H1 (cell line): Measurements from ENCODE around the gene PROKR1. TPM values are rescaled to one million over a fixed set of nuclear protein-coding genes. Genes with fewer than 3 reads are reported as not detected.

Source experiments
- CTCF ChIA-PET: fragments of 300-600 bp; sonication (Branson Sonifier 250); formaldehyde crosslinking; loops from one replicate; lab custom pipeline; 2021; ENCODE audit not compliant: partially characterized antibody; lab: Charles Lee
- POLR2A ChIA-PET: fragments of 300-600 bp; sonication (Branson Sonifier 250); formaldehyde crosslinking; loops from one replicate; lab custom pipeline; 2021; ENCODE audit warnings: inconsistent platforms; ENCODE audit not compliant: partially characterized antibody; lab: Charles Lee
- DNase-seq, 2 experiments: peaks; one replicate each; pipeline versions ENCODE4 v3.0.0 to v3.0.0-alpha.2; 2010 to 2022; ENCODE audit warnings: low spot score in 2 of 2, low read depth in 1 of 2, mixed read lengths in 1 of 2
- FAIRE-seq: peaks from 2 replicates; lab custom pipeline; 2011; peaks lifted over from hg19 to GRCh38; lab: Jason Lieb, UNC
- H2AFZ ChIP-seq: 2 replicates; pipeline ENCODE4 v1.8.1; 2012; ENCODE audit warnings: low read length, inconsistent platforms
- H2AK5ac ChIP-seq: 2 replicates; pipeline ENCODE4 v1.6.1; 2013; ENCODE audit warnings: low read depth, low read length
- H2BK120ac ChIP-seq: replicated peaks from 2 replicates; pipeline ENCODE3; 2013; ENCODE audit warnings: low read depth, low read length, inconsistent platforms
- H2BK12ac ChIP-seq: 2 replicates; pipeline ENCODE4 v1.6.1; 2013; ENCODE audit warnings: low read depth, low read length
- H2BK15ac ChIP-seq: 2 replicates; pipeline ENCODE4 v1.6.1; 2013; ENCODE audit warnings: low read length
- H2BK20ac ChIP-seq: 2 replicates; pipeline ENCODE4 v1.6.1; 2013; ENCODE audit warnings: low read length
- H2BK5ac ChIP-seq: 2 replicates; pipeline ENCODE4 v1.6.1; 2013; ENCODE audit warnings: low read depth, low read length
- H3K14ac ChIP-seq: 2 replicates; pipeline ENCODE4 v1.6.1; 2013; ENCODE audit warnings: inconsistent platforms; ENCODE audit not compliant: insufficient read length
- H3K18ac ChIP-seq: 2 replicates; pipeline ENCODE4 v1.6.1; 2013; ENCODE audit warnings: low read length; ENCODE audit errors: extremely low read depth
- H3K23ac ChIP-seq: 2 replicates; pipeline ENCODE4 v1.6.1; 2013; ENCODE audit warnings: inconsistent platforms; ENCODE audit not compliant: insufficient read length
- H3K23me2 ChIP-seq: 2 replicates; pipeline ENCODE4 v1.6.1; 2013; ENCODE audit warnings: low read depth, low read length
- H3K27ac ChIP-seq: 2 replicates; pipeline ENCODE4 v1.6.1; 2011; ENCODE audit warnings: low read depth, low read length, inconsistent platforms
- H3K27me3 ChIP-seq, 4 experiments: replicated peaks in 1 of 4; 1 replicate in 1 of 4; 2 replicates in 3 of 4; pipeline versions ENCODE4 v1.6.1 to v1.8.1; 2011 to 2013; ENCODE audit warnings: low read length in 3 of 4, mild to moderate bottlenecking in 3 of 4, inconsistent platforms in 2 of 4, mixed read lengths in 2 of 4, moderate library complexity in 1 of 4; ENCODE audit not compliant: control insufficient read depth in 3 of 4, insufficient read depth in 3 of 4; ENCODE audit errors: extremely low read depth in 1 of 4
- H3K36me3 ChIP-seq, 4 experiments: 2 replicates each; pipeline versions ENCODE4 v1.6.1 to v1.8.1; 2011 to 2013; ENCODE audit warnings: mild to moderate bottlenecking in 4 of 4, low read length in 3 of 4, moderate library complexity in 2 of 4, control low read depth in 1 of 4, inconsistent platforms in 1 of 4; ENCODE audit not compliant: insufficient read depth in 4 of 4, control insufficient read depth in 2 of 4
- H3K4ac ChIP-seq: replicated peaks from 2 replicates; pipeline ENCODE3; 2013; ENCODE audit warnings: low read length, low read depth, mixed read lengths, inconsistent platforms; ENCODE audit not compliant: insufficient read length
- H3K4me1 ChIP-seq, 4 experiments: replicated peaks in 1 of 4; 1 replicate in 1 of 4; 2 replicates in 3 of 4; pipeline versions ENCODE4 v1.6.1 to v1.8.1; 2011 to 2013; ENCODE audit warnings: low read length in 3 of 4, inconsistent platforms in 2 of 4, mixed read lengths in 1 of 4; ENCODE audit not compliant: insufficient read depth in 4 of 4, control insufficient read depth in 3 of 4
- H3K4me2 ChIP-seq, 2 experiments: 2 replicates each; pipeline versions ENCODE4 v1.6.1 to v1.8.1; 2011 to 2013; ENCODE audit warnings: low read depth in 2 of 2, low read length in 2 of 2, control low read depth in 1 of 2, inconsistent platforms in 1 of 2, mild to moderate bottlenecking in 1 of 2; ENCODE audit not compliant: insufficient read depth in 1 of 2
- H3K4me3 ChIP-seq, 4 experiments: fragments of 200-600, 300-600 bp in 1 of 4; sonication (generic), shearing (Covaris generic), sonication (Bioruptor Twin) in 1 of 4; 2 replicates each; pipeline versions ENCODE4 v1.5.1 to v1.8.1; 2011 to 2016; ENCODE audit warnings: low read length in 4 of 4, low read depth in 3 of 4, control low read depth in 2 of 4, inconsistent platforms in 2 of 4, mild to moderate bottlenecking in 2 of 4, mixed read lengths in 1 of 4, moderate library complexity in 1 of 4; ENCODE audit not compliant: insufficient read depth in 2 of 4; ENCODE audit errors: extremely low read depth in 1 of 4
- H3K56ac ChIP-seq: replicated peaks from 2 replicates; pipeline ENCODE3; 2013; ENCODE audit warnings: low read depth, mild to moderate bottlenecking, mixed read lengths, low read length, inconsistent platforms; ENCODE audit not compliant: insufficient read length
- H3K79me1 ChIP-seq: 2 replicates; pipeline ENCODE4 v1.6.1; 2013; ENCODE audit warnings: low read depth, low read length, control low read depth
- H3K79me2 ChIP-seq, 2 experiments: 2 replicates each; pipeline versions ENCODE4 v1.6.1 to v1.8.1; 2012 to 2013; ENCODE audit warnings: low read length in 2 of 2, mild to moderate bottlenecking in 2 of 2, inconsistent platforms in 1 of 2; ENCODE audit not compliant: insufficient read depth in 2 of 2, control insufficient read depth in 1 of 2
- H3K9ac ChIP-seq, 4 experiments: replicated peaks in 1 of 4; 1 replicate in 1 of 4; 2 replicates in 3 of 4; pipeline versions ENCODE4 v1.6.1 to v1.8.1; 2011 to 2013; ENCODE audit warnings: low read depth in 3 of 4, low read length in 3 of 4, control low read depth in 2 of 4, mild to moderate bottlenecking in 2 of 4, moderate library complexity in 2 of 4, inconsistent platforms in 1 of 4; ENCODE audit errors: extremely low read depth in 1 of 4
- H3K9me3 ChIP-seq, 2 experiments: 2 replicates each; pipeline versions ENCODE4 v1.6.1 to v1.8.1; 2012 to 2013; ENCODE audit warnings: mild to moderate bottlenecking in 2 of 2, moderate library complexity in 2 of 2, control low read depth in 1 of 2, inconsistent platforms in 1 of 2, low read depth in 1 of 2, low read length in 1 of 2, mixed read lengths in 1 of 2; ENCODE audit not compliant: insufficient read depth in 2 of 2
- H4K20me1 ChIP-seq, 2 experiments: replicated peaks in 1 of 2; 2 replicates each; pipeline versions ENCODE3 to v1.8.1; 2011 to 2013; ENCODE audit warnings: inconsistent platforms in 2 of 2, low read length in 2 of 2, mild to moderate bottlenecking in 1 of 2; ENCODE audit not compliant: insufficient read depth in 2 of 2, control insufficient read depth in 1 of 2
- H4K5ac ChIP-seq: 2 replicates; pipeline ENCODE4 v1.6.1; 2013; ENCODE audit warnings: low read length, low read depth, mixed read lengths, inconsistent platforms; ENCODE audit not compliant: insufficient read length
- H4K8ac ChIP-seq: 2 replicates; pipeline ENCODE4 v1.8.0; 2013; ENCODE audit warnings: mild to moderate bottlenecking, moderate library complexity, low read length, inconsistent platforms; ENCODE audit not compliant: insufficient read depth; ENCODE audit errors: extremely low read depth
- H4K91ac ChIP-seq: replicated peaks from 2 replicates; pipeline ENCODE3; 2013; ENCODE audit warnings: low read length, mixed read lengths, inconsistent platforms; ENCODE audit not compliant: insufficient read length
- CHD2 ChIP-seq: IDR thresholded peaks from 2 replicates; pipeline ENCODE4 v1.6.1; 2012; ENCODE audit warnings: low read length, improper control_type of control experiment
- HDAC2 ChIP-seq, 2 experiments: fragments of 300-600 bp in 1 of 2; sonication (generic) in 1 of 2; IDR thresholded peaks; 2 replicates each; pipeline ENCODE4 v1.6.1; 2011 to 2012; ENCODE audit warnings: low read depth in 2 of 2, low read length in 2 of 2, mild to moderate bottlenecking in 2 of 2, moderate library complexity in 2 of 2, borderline replicate concordance in 1 of 2, inconsistent platforms in 1 of 2
- JUN ChIP-seq: IDR thresholded peaks from 2 replicates; pipeline ENCODE4 v1.6.1; 2011; ENCODE audit warnings: low read depth, mild to moderate bottlenecking, improper control_type of control experiment, low read length
- JUND ChIP-seq: IDR thresholded peaks from 2 replicates; pipeline ENCODE4 v1.6.1; 2011; ENCODE audit warnings: mild to moderate bottlenecking, improper control_type of control experiment, low read length
- KDM5A ChIP-seq: fragments of 200-600 bp; IDR thresholded peaks from 2 replicates; pipeline ENCODE4 v1.7.1; 2012; ENCODE audit warnings: mild to moderate bottlenecking, low read length, inconsistent platforms, mixed read lengths
- MAFK ChIP-seq: IDR thresholded peaks from 2 replicates; pipeline ENCODE4 v1.6.1; 2012; ENCODE audit warnings: low read depth, mild to moderate bottlenecking, improper control_type of control experiment, low read length
- RAD21 ChIP-seq, 2 experiments: IDR thresholded peaks in 1 of 2; conservative IDR thresholded peaks in 1 of 2; 2 replicates each; pipeline ENCODE4 v1.6.1; 2011; ENCODE audit warnings: low read depth in 2 of 2, low read length in 2 of 2, improper control_type of control experiment in 1 of 2, inconsistent platforms in 1 of 2, mild to moderate bottlenecking in 1 of 2, moderate library complexity in 1 of 2
- RBBP5 ChIP-seq: IDR thresholded peaks from 2 replicates; pipeline ENCODE4 v1.7.1; 2012; ENCODE audit warnings: low read depth, mild to moderate bottlenecking, inconsistent platforms, low read length, moderate library complexity, borderline replicate concordance
- RNF2 ChIP-seq: fragments of 200-900, 300-1000 bp; sonication (generic); IDR thresholded peaks from 2 replicates; pipeline ENCODE4 v1.7.1; 2016; ENCODE audit warnings: borderline replicate concordance, low read depth, mild to moderate bottlenecking, antibody characterized with exemption, low read length; ENCODE audit not compliant: poor library complexity, severe bottlenecking; ENCODE audit errors: missing control alignments
- SP1 ChIP-seq: IDR thresholded peaks from 2 replicates; pipeline ENCODE4 v1.6.1; 2011; ENCODE audit warnings: low read depth, low read length
- SP2 ChIP-seq: IDR thresholded peaks from 2 replicates; pipeline ENCODE4 v1.6.1; 2012; ENCODE audit warnings: mild to moderate bottlenecking, low read length, inconsistent platforms
- TEAD4 ChIP-seq: IDR thresholded peaks from 2 replicates; pipeline ENCODE4 v1.6.1; 2012; ENCODE audit warnings: low read depth, low read length, inconsistent platforms, mixed read lengths
- ZNF274 ChIP-seq: IDR thresholded peaks from 2 replicates; pipeline ENCODE4 v1.7.0; 2012; ENCODE audit warnings: low read length, borderline replicate concordance; ENCODE audit errors: extremely low read depth
- WGBS, 2 experiments: shearing (Covaris generic) in 1 of 2; methylation state at CpG; one replicate each; pipeline versions ENCODE4 v1.1.6 to v1.1.7; 2013 to 2015; ENCODE audit warnings: low lambda C conversion rate in 2 of 2, mixed read lengths in 2 of 2, inconsistent platforms in 1 of 2, low coverage in 1 of 2, missing lambda C conversion rate in 1 of 2; ENCODE audit not compliant: insufficient replicate concordance in 2 of 2, insufficient coverage in 1 of 2, insufficient read length in 1 of 2; ENCODE audit errors: extremely low coverage in 1 of 2, missing lambda C conversion rate in 1 of 2; 5-methylcytosine and 5-hydroxymethylcytosine counted together
- polyA plus RNA-seq, 7 experiments: library from polyadenylated mRNA; depleted of rRNA in 3 of 7; stranded (reverse) in 5 of 7; unstranded in 2 of 7; fragments of >200 nt in 5 of 7; fragments of 200-250 nt in 2 of 7; gene quantifications; 1 replicate in 5 of 7; 2 replicates in 1 of 7; 4 replicates in 1 of 7; pipeline versions ENCODE4 v1.2.1 to v1.2.3, GENCODE V29; 2011 to 2013; ENCODE audit warnings: missing spikeins in 2 of 7, mixed read lengths in 2 of 7
- total RNA-seq: library from RNA; stranded (reverse); fragmentation: NEBNext Ultra II Directional; extraction: Animal tissue kit (Norgen Biotek cat#: 25700); gene quantifications from 2 replicates; pipeline ENCODE4 v1.2.1, GENCODE V29; 2021

The PROKR1 gene
- total and polyA plus RNA-seq, 2 of the 8 experiments (the other 6 are each of a cell fraction or from before 2014, with no cell fraction given): 1.8 to 3.9 TPM

GRCh38 chr2:68673631-68674030 lies 30.3 kb downstream of the PROKR1 start:
- Histone ChIP-seq H4K8ac (no peak overlapping the region; the same call in 1 of the 2 replicates), H3K4me2 (no peak overlapping the region), H4K20me1 (no peaks in the 10 kb centered on the region), H3K27me3 (no peaks in the 10 kb centered on the region), H3K18ac (no peak overlapping the region), H3K36me3 (no peaks in the 10 kb centered on the region), H3K23ac (no peak overlapping the region), H2BK12ac (no peak overlapping the region), H4K91ac (no peak overlapping the region), H2BK15ac (no peak overlapping the region), H3K79me2 (no peaks in the 10 kb centered on the region), H3K9ac (no peak overlapping the region), H2BK5ac (no peak overlapping the region), H3K4me1 (peaks cover 0 to 4% (median 0%) of the 10 kb centered on the region in 4 experiments; a peak in 2 of 7 replicates), H2AK5ac (no peak overlapping the region), H3K4ac (no peak overlapping the region), H3K27ac (no peak overlapping the region), H3K56ac (no peak overlapping the region), H2AFZ (no peak overlapping the region), H3K79me1 (no peaks in the 10 kb centered on the region), H3K14ac (no peak overlapping the region), H3K9me3 (peaks cover 5 to 6% of the 10 kb centered on the region in 2 experiments; a peak in 2 of 4 replicates), H2BK20ac (no peak overlapping the region), H2BK120ac (no peak overlapping the region), H4K5ac (no peak overlapping the region), H3K4me3 (no peak overlapping the region), H3K23me2 (no peaks in the 10 kb centered on the region; the same call in 1 of the 2 replicates)
- 82% methylated on average over 3 of the region's 3 CpGs; no CpG with 5 or more reads in 1 of the 2 experiments for WGBS, 2 experiments
- no peak for FAIRE-seq
- DNase-seq: no peak
- TF ChIP-seq CHD2 (no peak), HDAC2 (IDR thresholded peaks at IDR 0.05; ENCODE audit: borderline replicate concordance in 1 of 2, low read depth in 2 of 2, low read length in 2 of 2) (no peak), JUN (no peak), SP2 (no peak), JUND (no peak), RNF2 (no peak), TEAD4 (no peak), MAFK (no peak), RAD21 (IDR thresholded peaks at IDR 0.05 in 1 of 2, conservative IDR thresholded peaks at IDR 0.05 in 1 of 2; ENCODE audit: low read depth in 2 of 2, low read length in 2 of 2) (no peak), SP1 (no peak), KDM5A (no peak), RBBP5 (no peak), ZNF274 (no peak)
- ChIA-PET POLR2A (no interaction called here), CTCF (interaction anchor here (0.7 kb wide), 1 partner anchor 13 kb away, joined by 4 read pairs; no protein-coding TSS in a partner anchor)
